ENCODE results near the gene POLDIP3.
"Not testable (repeated sequence)": the region's sequence is repeated elsewhere in the genome, so short reads cannot be mapped to it uniquely, and the experiment has no call there.

The POLDIP3 gene

DNA sequence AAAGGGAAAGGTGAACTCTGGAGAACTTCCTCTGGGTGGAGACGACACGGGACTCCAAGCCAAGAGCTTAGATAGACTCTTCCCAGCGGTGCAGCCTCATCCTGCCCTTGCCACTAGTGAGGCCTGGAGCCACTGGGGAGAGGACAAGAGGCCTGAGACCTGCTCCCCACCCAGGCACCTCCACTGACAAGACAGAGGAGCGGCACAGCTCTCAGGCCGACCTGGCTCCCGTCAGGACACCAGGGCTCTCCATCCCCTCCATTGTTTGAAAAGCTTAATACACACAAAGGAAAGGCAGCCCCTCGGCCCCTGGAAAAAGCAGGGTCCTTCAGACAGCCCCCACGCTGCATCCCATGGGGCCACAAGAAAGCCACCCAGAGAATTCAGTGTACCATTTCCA lies 29.6 kb downstream of the POLDIP3 start:
- no peak for DNase-seq

GRCh38 chr22:42584364-42584940 lies 30.2 kb downstream of the POLDIP3 start:
- no peak for DNase-seq

DNA sequence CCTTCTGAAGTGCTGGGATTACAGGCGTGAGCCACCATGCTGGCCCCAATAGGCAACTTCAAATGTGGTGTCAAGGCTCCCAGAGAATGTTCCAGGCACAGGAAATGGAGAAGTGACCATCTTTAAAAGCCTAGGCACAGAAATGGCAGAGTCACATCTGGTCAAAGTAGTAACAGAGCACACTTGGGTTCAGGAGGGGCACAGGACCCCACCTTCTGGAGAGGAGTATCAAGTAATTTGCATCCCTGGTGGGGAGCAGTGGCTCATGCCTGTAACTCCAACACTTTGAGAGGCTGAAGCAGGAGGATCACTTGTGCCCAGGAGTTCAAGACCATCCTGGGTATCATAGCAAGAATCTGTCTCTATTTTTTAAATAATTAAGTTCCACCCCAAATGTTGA lies 31.7 kb downstream of the POLDIP3 start:
- no peak for DNase-seq

- DNase-seq = peak; percentile 61 to 68
These were observed 32.6 kb downstream of the POLDIP3 start for GRCh38 chr22:42581762-42582716.

GRCh38 chr22:42581194-42581761 lies 33.4 kb downstream of the POLDIP3 start:
- DNase-seq = not testable (repeated sequence)

DNA sequence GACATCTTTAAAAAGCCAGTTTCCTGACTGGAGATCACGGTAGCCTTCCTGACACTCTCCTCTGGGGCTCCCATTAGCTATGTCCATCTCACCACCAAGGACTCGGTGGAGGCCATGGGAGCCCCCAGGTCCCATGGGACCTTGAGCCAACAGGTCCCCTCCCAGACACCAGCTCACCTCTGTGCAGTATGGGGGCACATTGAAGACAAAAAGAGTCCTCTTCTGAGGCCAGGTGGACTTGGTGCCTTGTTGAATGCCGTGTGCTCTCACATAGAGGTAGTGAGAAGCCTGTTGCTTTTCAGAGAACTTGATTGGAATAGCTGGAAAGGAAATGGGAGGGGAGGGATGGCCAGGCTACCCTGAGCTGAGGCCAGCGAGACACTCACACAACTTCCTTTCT lies 34.6 kb downstream of the POLDIP3 start:
- DNase-seq = not testable (repeated sequence)

DNA sequence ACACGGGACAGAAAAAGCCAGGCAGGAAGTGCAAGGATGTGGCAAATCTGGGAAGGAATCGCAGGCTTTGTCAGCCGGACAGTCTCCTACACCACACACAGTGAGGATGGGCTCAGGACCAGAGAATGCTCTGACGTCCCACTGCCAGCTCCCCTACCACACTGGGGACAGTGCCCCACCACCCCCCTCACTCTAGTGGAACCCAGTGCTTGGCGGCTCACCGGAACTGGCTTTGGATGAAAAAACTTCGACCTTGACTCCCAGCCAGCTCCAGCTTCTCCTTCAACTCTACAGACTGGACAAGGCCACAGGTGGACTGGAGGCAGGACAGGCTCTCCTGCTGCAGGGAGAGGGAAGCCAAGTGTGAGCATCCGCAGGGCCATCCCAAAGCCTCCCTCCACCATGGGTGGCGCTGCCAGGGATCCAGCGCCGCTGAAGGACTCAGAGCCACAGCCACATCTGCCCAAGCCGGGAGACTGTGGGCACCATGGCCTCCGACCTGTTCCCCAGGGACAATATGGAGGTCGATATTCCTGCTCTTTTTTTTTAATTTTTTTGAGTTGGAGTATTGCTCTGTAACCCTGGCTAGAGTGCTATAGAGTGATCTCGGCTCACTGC lies 37.0 kb downstream of the POLDIP3 start:
- no peak for DNase-seq

- DNase-seq = not testable (repeated sequence)
These were observed 37.5 kb downstream of the POLDIP3 start for GRCh38 chr22:42577141-42577540.

DNA sequence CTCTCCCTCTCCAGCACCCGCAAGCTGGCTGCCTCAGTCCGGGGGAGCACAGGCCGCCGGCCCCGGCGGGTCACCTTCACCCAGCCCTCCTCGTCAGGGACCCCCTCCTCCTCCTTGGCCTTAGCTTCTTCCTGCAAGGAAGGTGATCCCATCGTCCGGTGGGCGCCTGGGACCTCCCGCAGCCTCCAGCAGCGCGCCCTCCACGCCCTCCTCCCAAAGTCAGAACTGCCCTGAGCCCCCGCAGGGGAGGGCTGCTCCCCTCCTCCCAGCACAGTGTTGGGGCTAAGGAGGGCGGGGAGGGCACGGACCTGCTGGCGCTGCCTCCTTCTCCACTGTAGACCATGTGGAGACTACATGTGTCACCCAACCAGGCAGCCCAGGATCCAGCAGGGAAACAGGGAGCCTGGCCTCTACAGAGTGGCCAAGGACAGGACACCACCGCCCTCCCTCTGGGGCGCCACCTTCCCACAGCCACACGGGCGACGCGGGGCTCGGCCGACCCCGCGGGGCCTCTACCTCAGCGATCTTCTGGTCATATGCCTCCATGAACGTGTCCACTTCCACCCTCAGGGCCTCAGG lies 38.6 kb downstream of the POLDIP3 start:
- not testable (repeated sequence) for DNase-seq

DNA sequence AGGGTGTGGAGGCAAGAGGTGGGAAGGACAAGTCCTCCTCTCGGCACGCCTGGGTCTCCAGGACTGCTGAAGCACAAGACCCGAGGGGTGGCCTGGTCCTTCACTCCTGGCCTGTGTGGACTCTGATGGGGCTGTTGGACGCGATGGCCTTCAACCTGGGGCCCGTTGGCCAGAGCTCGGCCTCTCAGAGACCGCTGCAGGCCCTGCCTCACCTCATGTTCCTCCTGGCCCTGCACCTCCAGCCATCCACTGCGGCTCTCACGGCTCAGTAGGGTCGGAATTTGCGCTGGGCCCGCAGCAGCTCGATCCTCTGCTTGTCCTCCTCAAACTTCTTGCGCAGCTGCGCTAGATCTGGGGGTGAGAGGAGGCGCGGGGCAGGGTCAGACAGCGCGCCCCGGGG lies 40.2 kb downstream of the POLDIP3 start:
- not testable (repeated sequence) for DNase-seq

GRCh38 chr22:42574046-42574445 lies 40.6 kb downstream of the POLDIP3 start:
- DNase-seq = not testable (repeated sequence)

GRCh38 chr22:42571068-42571467 lies 43.6 kb downstream of the POLDIP3 start:
- DNase-seq = not testable (repeated sequence)

DNA sequence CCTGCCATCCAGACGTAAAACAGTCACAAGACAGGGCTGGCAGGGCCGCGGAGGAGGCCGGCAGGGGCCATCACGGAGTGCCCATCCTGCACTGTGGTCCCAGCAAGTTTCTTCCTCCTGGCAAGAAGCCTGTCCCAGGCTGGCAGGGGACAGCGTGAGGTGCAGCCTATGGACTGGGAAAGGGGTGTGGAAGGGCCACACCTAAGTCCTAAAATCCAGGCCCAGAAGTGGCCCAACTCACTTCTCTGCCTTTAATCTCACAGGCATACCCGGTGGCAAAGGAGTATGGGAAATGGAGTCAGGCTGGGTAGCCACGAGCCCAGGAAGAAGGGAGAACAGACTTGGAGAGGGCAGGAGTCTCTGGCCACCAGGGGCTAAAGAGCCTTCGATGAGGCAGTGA lies 44.1 kb downstream of the POLDIP3 start:
- DNase-seq = not testable (repeated sequence)

DNA sequence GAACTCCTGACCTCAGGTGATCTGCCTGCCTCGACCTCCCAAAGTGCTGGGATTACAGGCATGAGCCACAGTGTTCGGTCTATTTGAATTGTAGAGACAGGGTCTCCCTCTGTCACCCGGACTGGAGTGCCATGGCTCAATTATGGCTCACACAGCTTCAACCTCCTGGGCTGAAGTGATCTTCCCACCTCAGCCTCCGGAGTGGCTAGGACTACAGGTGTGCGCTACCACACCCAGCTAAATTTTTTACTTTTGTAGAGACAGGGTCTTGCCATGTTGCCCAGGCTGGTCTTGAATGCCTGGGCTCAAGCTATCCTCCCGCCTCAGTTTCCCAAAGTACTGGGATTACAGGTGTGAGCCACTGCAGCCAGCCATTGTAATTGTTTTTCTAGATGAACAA lies 46.7 kb downstream of the POLDIP3 start:
- DNase-seq = not testable (repeated sequence)

GRCh38 chr22:42565956-42566355 lies 48.7 kb downstream of the POLDIP3 start:
- no peak for DNase-seq

DNA sequence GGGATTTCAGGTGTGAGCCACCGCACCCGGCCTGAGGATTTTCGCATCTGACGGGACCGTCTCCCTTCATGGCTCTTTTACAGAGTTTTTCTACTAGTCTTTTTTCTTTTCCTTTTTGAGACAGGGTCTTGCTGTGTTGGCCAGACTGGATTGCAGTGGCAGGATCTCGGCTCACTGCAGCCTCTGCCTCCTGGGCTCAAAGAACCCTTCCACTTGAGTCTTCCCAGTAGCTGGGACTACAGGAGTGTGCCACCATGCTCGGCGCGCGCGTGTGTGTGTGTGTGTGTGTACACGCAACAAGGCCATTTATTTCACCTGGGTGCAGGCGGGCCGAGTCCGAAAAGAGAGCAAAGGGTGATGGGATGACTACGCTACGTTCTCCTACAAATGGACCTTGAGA lies 50.0 kb downstream of the POLDIP3 start:
- no peak for DNase-seq

- not testable (repeated sequence) for DNase-seq
These were observed 50.7 kb downstream of the POLDIP3 start for GRCh38 chr22:42563943-42564342.

DNA sequence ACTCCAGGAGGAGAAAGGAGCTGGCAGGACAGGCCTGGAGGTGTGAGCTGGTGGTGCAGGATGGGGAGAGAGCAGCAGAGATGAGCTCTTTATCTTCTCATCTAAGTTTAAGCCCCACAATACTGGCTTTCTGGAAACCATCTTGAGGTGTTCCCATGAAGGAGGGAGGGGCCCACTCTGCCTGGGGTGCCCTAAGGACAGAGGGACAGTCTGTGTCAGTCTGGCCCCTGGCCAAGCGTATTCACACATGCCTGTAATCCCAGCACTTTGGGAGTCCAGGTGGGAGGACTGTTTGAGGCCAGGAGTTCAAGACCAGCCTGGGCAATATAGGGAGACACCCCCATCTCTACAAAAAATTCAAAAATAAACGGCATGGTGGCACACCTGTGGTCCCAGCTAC lies 52.0 kb downstream of the POLDIP3 start:
- DNase-seq = no peak

DNA sequence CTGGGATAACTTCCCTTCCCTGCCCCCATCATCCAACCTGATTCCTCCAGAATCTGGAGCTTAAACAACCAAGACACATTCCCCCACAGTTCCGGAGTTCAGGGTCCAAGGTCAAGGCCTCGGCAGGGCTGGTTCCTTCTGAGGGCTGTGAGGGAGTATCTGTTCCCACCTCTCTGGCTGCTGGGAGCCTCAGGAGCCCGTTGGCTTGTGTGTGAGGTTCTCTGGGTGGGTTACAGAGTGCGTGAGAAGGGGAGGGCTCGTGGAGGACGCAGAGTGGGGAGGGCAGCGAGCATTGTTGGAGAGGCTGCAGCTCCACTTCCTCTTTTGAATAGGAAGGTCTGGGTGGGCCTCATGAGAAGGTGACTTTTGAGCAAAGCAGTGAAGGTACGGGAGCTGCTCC lies 52.4 kb downstream of the POLDIP3 start:
- no peak for DNase-seq

GRCh38 chr22:42561856-42562255 lies 52.8 kb downstream of the POLDIP3 start:
- no peak for DNase-seq

GRCh38 chr22:42560781-42561180 lies 53.9 kb downstream of the POLDIP3 start:
- DNase-seq = peak in 1 of 2 experiments; percentile 17

DNA sequence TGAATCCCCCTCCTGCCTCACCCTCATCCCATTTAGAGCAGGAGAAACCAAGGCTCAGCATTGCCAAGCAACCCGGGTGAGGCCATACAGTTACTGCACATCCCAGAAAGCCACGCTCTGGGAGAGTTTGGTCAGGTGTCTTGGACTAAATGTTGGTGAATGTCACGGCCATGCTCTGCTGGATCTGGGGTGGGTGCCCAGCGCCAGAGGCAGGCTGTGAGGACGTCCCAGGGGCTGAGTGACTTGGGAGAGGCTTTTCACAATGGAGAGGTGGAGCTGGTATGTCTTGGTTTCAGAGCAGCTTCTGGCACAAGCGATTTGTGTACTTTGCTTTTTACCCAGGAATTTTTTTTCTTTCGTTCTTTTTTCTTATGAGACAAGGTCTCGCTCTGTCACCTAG lies 54.3 kb downstream of the POLDIP3 start:
- DNase-seq = no peak
